ENCODE measurements around the gene ACADS.

Gene ACADS

DNA sequence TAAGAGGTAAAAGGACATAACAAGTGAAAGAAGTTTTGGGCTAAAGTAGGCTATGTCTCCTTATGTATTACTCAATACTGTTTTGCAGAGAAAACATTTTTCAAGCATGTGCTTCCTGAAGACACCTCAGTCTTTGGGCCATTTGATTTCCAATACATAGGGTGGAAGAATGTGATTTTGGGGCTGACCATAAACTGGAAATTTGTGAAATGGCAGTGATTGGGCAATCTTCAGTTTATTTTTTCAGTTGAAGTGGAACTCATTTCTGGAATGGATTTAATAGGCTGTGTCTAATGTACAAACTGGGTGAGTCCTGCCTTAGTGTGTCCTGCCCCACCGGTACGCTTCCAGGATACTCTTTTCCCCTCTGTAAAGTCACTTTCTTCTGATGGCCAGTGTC is 2.8 kb upstream of the ACADS start:
- H3K9me2 ChIP-seq (replicated peaks; ENCODE audit: insufficient read depth, low read length): no peaks in the 10 kb centered on the region
- H3K4me2 ChIP-seq (ENCODE audit: low read depth, low read length): no peak overlapping the region
- TF ChIP-seq, protein P1, sequence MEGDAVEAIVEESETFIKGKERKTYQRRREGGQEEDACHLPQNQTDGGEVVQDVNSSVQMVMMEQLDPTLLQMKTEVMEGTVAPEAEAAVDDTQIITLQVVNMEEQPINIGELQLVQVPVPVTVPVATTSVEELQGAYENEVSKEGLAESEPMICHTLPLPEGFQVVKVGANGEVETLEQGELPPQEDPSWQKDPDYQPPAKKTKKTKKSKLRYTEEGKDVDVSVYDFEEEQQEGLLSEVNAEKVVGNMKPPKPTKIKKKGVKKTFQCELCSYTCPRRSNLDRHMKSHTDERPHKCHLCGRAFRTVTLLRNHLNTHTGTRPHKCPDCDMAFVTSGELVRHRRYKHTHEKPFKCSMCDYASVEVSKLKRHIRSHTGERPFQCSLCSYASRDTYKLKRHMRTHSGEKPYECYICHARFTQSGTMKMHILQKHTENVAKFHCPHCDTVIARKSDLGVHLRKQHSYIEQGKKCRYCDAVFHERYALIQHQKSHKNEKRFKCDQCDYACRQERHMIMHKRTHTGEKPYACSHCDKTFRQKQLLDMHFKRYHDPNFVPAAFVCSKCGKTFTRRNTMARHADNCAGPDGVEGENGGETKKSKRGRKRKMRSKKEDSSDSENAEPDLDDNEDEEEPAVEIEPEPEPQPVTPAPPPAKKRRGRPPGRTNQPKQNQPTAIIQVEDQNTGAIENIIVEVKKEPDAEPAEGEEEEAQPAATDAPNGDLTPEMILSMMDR (IDR thresholded peaks at IDR 0.05; ENCODE audit: low read length): no peak
- no peak for TF ChIP-seq EZH2 (optimal IDR thresholded peaks at IDR 0.05; ENCODE audit: low read depth, low read length)
- no peak for TF ChIP-seq EZH2phosphoT487 (IDR thresholded peaks at IDR 0.05; ENCODE audit: low read length)
- H3K27ac ChIP-seq (ENCODE audit: low read length): no peak overlapping the region
- no peaks in the 10 kb centered on the region for H3K27me3 ChIP-seq (replicated peaks; ENCODE audit: insufficient read depth, low read length)
- no peaks in the 10 kb centered on the region for H3K9me3 ChIP-seq (replicated peaks; ENCODE audit: insufficient read depth, low read length)
- H4K20me1 ChIP-seq (ENCODE audit: insufficient read depth, low read length): no peaks in the 10 kb centered on the region
- H3K4me1 ChIP-seq (ENCODE audit: low read length): no peaks in the 10 kb centered on the region
- no peak for DNase-seq
- H3K4me3 ChIP-seq (ENCODE audit: low read length): no peak overlapping the region
- no peaks in the 10 kb centered on the region for H3K36me3 ChIP-seq (replicated peaks; ENCODE audit: insufficient read depth, low read length)
- no peak overlapping the region for H3K9ac ChIP-seq (ENCODE audit: low read length)
- no peak overlapping the region for H2AFZ ChIP-seq (ENCODE audit: low read length)
- H3F3A ChIP-seq (ENCODE audit: insufficient read depth, low read length): no peaks in the 10 kb centered on the region
- H3K79me2 ChIP-seq (ENCODE audit: low read length): no peaks in the 10 kb centered on the region

DNA sequence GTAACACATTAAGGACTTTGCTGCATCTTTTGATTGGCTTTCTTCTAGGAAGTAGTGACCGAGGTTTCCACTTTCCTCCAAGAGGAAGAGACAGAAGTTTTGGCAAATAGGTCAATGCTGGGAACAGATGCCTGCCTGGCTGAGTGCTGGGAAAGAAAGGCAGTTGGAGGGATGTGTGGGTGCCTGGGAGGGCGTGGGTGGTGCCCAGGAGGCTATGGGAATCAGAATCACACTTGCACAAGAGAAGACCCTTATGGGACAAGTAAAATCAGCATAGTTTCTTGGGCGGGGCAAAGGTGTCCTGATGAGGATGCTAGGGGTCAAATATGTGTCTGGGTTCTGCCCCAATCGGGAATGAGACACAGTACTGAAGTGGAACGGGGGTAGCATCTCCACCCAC is 906 bp upstream of the ACADS start:
- Histone ChIP-seq H4K20me1 (ENCODE audit: insufficient read depth, low read length) (no peaks in the 10 kb centered on the region), H3K79me2 (ENCODE audit: low read length) (no peaks in the 10 kb centered on the region), H2AFZ (ENCODE audit: low read length) (no peak overlapping the region), H3K27me3 (replicated peaks; ENCODE audit: insufficient read depth, low read length) (no peaks in the 10 kb centered on the region), H3K9me2 (replicated peaks; ENCODE audit: insufficient read depth, low read length) (no peaks in the 10 kb centered on the region), H3K4me3 (ENCODE audit: low read length) (no peak overlapping the region), H3F3A (ENCODE audit: insufficient read depth, low read length) (no peaks in the 10 kb centered on the region), H3K9me3 (replicated peaks; ENCODE audit: insufficient read depth, low read length) (no peaks in the 10 kb centered on the region), H3K36me3 (replicated peaks; ENCODE audit: insufficient read depth, low read length) (no peaks in the 10 kb centered on the region), H3K4me2 (ENCODE audit: low read depth, low read length) (peak overlapping the region; percentile 78; the same call in 1 of the 2 replicates), H3K4me1 (ENCODE audit: low read length) (no peaks in the 10 kb centered on the region), H3K9ac (ENCODE audit: low read length) (no peak overlapping the region), H3K27ac (ENCODE audit: low read length) (no peak overlapping the region)
- TF ChIP-seq EZH2 (optimal IDR thresholded peaks at IDR 0.05; ENCODE audit: low read depth, low read length) (no peak), EZH2phosphoT487 (IDR thresholded peaks at IDR 0.05; ENCODE audit: low read length) (no peak)
- TF ChIP-seq, protein P1 (IDR thresholded peaks at IDR 0.05; ENCODE audit: low read length): no peak
- no peak for DNase-seq

DNA sequence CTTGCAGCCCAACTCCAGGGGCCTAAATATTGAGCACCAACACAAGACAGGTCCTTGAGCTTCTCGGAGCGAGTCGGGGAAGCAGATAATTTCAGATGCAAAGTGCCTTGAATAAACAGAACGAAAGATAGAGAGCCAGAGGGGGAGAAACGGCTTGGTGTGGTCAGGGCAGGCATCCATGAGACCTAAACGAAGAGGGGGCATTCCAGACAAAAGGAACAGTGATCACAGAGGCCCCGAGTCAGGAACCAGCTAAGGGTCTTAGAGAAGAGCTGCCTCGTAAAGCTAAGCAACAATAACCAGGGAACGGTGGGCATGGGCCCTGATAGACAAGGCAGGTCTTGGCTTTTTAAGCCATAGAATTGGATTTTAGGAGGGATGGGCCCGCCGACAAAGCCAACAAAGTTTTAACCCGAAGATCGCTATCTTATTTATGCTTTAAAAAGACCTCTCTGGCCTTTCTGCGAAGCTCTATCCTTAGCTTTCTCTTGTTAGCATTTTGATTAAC is 421 bp upstream of the ACADS start:
- Histone ChIP-seq H3K79me2 (ENCODE audit: low read length) (no peaks in the 10 kb centered on the region), H3K9me3 (replicated peaks; ENCODE audit: insufficient read depth, low read length) (no peaks in the 10 kb centered on the region), H3K4me3 (ENCODE audit: low read length) (peak overlapping the region; percentile 70), H3K4me2 (ENCODE audit: low read depth, low read length) (peak overlapping the region; percentile 78), H3F3A (ENCODE audit: insufficient read depth, low read length) (no peaks in the 10 kb centered on the region), H2AFZ (ENCODE audit: low read length) (no peak overlapping the region), H4K20me1 (ENCODE audit: insufficient read depth, low read length) (no peaks in the 10 kb centered on the region), H3K4me1 (ENCODE audit: low read length) (no peaks in the 10 kb centered on the region), H3K9ac (ENCODE audit: low read length) (peak overlapping the region; percentile 62; the same call in 1 of the 2 replicates), H3K27ac (ENCODE audit: low read length) (no peak overlapping the region), H3K36me3 (replicated peaks; ENCODE audit: insufficient read depth, low read length) (no peaks in the 10 kb centered on the region), H3K27me3 (replicated peaks; ENCODE audit: insufficient read depth, low read length) (no peaks in the 10 kb centered on the region), H3K9me2 (replicated peaks; ENCODE audit: insufficient read depth, low read length) (no peaks in the 10 kb centered on the region)
- TF ChIP-seq, protein P1 (IDR thresholded peaks at IDR 0.05; ENCODE audit: low read length): no peak
- no peak for TF ChIP-seq EZH2 (optimal IDR thresholded peaks at IDR 0.05; ENCODE audit: low read depth, low read length)
- no peak for DNase-seq

Data from MM.1S (cell line).